Stimulated activated CD4-positive, alpha-beta T cell treated with anti-CD3 and anti-CD28 coated beads, Interleukin-1b, Interleukin-23, amount 100 ng/mL, for 4 hours (primary cell): ENCODE measurements around the gene ZNF222.

Experiments used
- DNase-seq, 2 donors: peaks; one replicate each; pipeline ENCODE4 v3.0.0-alpha.2; 2020; ENCODE audit warnings: low read depth in 2 of 2

Gene ZNF222

DNA sequence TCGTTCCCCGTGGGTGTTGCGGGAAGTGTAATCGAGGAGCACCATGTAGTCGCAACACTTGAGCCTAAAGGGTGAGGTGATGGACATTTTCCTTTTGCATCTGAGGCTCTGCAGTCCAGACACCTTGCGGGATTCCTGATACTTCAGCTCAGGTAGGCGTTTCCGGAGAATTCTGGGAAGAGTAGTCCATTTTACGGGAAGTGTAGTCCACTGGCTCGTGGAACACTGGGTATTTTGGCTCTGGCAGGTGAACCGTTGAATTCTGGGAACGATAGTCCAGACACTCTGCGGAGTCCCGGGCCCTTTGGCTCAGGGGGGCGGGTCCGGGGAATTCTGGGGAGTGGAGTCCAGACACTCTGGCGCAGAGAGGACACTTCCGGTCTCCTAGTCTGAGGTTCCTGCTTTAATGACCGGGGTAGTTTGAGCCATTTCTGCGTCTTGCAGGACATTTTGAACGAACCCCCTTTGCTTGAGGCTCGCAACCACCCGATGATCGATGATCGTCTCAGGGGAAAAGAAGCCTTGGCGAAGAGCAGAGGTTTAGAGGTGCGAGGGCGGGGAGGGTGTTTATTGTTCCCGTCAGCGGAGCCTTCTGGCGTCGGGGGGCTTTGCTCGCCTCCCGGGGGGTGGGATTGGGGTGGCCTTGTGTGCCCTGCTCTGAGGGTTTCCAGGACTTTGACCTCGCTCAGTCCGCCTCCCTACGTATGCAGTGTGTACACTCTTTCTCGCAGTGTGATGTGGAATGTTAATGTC is 26.6 kb downstream of the ZNF222 start, which contains the start of gene ZNF223:
Gene ZNF223, plus strand, starts transcription at position 387 of the 753 bp plus-strand sequence. CDS start 3,141 bp downstream, outside the sequence.
- DNase-seq = peak; percentile 25 to 66

DNA sequence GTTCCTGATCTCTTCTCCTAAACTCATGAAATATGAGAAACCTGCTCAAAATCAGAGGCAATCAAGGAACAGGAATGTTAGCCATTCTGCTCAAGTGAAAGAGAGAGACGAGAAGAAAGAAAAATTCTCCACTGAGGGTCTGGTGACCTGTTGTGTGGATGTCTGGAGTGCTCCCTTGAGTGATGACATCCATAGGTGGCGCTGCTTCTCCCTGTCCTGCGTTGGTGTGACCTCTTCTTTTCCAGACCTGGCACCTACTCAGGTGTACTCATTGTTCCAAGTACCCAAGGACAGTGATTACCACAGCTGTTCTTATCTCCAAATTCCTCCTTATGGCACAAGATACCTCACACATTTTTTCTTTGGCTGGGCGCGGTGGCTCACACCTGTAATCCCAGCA is 30.7 kb downstream of the ZNF222 start:
- DNase-seq = no peak

DNA sequence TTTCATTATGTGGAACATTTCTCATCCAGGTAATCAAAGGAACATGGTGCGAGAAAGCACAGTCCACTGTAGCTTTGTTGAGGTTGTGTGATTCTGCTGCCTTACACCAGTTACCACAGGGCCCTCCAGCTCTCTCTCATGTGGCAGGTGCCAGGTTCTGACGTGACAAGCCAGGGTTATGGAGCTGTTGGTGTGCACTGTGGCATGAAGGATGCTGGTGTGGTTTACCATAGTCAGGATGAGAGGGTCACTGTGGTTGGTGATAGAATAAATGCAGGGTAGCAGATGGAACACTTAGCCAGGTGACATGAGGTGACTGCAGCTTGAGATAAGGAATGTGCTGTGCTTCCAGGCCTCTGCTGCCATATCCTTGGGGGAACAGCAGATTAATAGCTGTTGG is 34.0 kb downstream of the ZNF222 start:
- no peak for DNase-seq

DNA sequence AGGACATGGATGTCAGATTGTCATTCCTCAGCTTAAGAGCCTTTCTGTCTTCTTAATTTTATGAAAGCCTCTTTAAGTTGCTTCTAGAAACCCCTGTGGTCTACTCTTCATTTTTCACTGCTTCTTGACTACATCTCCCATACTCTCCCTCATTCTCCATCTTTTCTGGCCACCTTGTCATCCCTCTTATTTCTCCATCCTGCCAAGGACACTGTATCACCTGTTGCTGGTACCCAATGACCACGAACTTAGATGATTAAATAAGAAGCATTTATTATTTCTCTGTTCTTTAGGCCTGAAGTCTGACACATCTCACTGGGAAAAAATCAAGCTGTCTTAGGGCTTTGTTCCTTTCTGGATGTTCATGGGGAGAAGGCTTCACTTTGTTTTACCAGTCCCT is 35.9 kb downstream of the ZNF222 start:
- DNase-seq = no peak

DNA sequence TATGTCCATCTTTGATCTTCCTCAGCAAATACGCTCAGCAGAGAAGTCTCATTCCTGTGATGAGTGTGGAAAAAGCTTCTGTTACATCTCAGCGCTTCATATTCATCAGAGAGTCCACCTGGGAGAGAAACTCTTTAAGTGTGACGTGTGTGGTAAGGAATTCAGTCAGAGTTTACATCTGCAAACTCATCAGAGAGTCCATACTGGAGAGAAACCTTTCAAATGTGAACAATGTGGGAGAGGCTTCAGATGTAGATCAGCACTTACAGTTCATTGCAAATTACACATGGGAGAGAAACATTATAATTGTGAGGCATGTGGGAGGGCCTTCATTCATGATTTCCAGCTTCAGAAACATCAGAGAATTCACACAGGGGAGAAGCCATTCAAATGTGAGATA is 41.1 kb downstream of the ZNF222 start:
- no peak for DNase-seq

DNA sequence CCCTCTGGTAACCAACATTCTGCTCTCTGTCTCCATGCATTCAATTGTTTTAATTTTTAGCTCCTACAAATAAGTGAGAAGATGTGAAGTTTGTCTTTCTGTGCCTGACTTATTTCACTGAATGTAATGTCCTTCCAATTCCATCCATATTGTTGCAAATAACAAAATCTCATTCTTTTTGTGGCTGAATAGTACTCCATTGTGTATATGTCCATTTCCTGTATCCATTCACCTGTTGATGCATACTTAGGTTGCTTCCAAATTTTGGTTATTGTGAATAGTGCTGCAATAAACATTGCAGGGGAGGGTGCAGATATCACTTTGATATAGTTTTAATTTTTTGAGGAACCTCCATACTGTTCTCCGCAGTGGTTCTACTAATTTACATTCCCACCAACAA is 44.2 kb downstream of the ZNF222 start:
- DNase-seq = no peak

DNA sequence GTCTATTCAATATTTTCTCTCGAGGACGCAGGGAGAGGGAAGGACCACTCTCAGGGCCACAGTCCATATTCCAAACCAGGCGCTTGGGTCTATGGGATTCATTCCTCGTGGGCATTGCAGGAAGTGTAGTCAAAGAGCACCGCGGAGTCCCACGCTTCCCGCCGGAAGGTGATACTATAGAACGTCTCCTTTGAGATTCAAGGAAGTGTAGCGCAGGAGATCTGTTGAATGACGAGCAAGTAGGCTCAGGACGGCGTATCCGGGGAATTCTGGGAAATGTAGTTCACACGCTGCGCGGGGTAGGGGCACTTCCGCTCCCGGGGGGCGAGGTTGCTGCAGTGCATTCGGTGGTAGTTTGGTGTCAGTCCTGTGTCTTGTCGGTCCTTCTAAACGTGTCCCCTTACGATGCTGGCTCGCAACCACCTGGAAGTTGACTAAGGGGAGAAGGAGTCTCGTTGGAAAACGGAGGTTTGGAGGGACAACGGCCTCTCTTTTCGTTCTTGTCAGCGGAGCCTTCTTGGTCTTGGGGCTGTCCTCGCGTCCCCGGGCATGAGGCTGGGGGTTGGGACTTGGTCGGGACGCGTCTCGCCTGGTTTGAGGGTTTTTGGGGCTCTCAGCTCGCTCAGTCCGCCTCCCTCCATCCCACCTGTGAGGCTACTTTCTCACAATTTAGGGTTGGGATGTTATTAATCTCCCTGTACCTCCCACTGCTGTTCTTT is 46.8 kb downstream of the ZNF222 start, which contains the start of gene ZNF284:
Gene ZNF284, plus strand, starts transcription at position 336 of the 719 bp plus-strand sequence. CDS start 4,231 bp downstream, outside the sequence.
- peak; percentile 66 to 73 for DNase-seq

DNA sequence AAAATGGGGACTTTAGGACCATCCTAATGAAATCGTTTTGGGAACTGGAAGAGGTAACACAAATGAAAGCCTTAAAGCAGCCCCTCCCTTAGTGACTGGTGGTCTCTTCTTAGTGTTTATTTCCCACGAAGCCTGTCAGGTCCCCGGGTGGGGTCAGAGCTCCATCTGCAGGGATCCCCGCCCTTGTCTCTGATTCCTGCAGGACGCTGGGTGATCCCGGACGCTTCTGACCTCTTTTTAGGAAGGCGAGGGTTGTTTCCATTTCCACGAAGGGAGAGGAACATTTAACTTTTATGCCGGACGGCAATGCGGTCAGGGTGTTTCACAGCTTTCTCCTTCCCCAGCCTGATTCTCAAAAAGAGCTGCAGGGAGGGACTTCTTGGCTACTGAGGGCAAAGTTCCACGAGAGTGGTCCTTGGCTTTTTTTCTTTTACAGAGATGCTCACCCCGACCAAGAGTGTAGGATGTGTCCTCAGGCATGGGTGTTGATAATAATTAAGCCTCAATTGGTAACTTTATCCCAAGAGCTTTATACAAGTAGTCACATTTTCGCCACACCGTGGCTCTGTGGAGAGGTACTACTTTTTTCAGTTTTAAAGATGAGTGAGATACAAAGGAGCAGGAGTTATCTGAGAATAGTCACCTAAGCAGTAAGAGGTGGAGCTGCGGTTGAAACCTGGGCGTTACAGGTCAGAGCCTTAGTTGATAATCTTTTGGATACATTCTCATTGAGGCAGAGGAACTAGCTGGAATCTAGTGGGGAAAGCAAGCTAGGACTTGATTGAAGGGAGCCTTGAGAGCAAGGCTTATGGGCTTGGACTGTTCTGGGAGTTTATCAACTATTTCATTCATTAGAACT is 47.6 kb downstream of the ZNF222 start:
- no peak for DNase-seq

DNA sequence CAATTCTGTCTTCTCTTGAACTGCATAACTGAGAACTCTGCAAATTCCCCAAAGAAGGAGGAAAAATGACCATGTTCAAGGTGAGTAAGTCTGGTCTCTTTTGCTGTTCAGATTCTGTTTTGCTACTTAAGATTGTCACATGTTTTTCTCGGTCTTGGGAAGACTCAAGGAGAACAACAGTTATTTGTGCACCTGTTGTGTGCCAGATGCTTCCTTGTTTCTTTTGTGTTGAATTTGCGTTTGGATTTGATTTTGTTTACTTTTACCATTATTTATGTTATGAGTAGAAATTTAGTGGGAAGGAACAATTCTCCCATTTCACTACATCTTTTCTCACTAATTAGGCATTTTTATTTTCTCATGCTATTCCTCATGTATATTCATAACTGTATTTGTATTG is 51.1 kb downstream of the ZNF222 start:
- no peak for DNase-seq
